Measurements from ENCODE around the gene KRT81. TPM values are rescaled to one million over a fixed set of nuclear protein-coding genes. Genes with fewer than 3 reads are reported as not detected.
"Not testable (repeated sequence)": the region's sequence is repeated elsewhere in the genome, so short reads cannot be mapped to it uniquely, and the experiment has no call there.

Gene KRT81
- total RNA-seq, 1 donor from 2014 or later = not detected

DNA sequence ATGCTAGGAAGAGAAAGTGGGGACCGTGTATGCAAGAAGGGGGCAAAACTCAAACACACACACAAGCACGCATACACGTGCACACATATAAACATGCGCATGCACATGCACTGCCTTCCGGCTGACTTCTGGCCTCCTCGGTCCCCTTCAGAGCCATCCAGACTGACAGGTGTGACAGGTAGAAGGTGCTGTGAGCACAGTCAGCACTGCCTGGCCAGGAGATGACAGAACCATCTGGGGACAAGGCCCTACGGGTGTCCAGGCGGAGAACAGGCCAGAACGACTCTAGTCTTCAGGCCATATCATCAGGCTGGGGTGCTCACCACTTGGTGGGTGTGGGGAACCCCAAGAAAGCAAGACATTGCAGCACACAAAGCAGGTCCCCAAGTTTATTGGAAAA is 22.6 kb upstream of the KRT81 start:
- intact Hi-C loops (cut with micrococcal nuclease) = no loop called here
- Mint-ChIP-seq H3K36me3 (ENCODE audit: low read depth) (no peaks in the 10 kb centered on the region), H3K27me3 (ENCODE audit: insufficient read depth) (peaks cover 35% of the 10 kb centered on the region), H3K4me3 (no peak overlapping the region), H3K9me3 (no peaks in the 10 kb centered on the region), H3K27ac (no peak overlapping the region), H3K4me1 (ENCODE audit: low read depth) (peaks cover under 1% of the 10 kb centered on the region)
- DNase-seq (ENCODE audit: low spot score) = no peak

DNA sequence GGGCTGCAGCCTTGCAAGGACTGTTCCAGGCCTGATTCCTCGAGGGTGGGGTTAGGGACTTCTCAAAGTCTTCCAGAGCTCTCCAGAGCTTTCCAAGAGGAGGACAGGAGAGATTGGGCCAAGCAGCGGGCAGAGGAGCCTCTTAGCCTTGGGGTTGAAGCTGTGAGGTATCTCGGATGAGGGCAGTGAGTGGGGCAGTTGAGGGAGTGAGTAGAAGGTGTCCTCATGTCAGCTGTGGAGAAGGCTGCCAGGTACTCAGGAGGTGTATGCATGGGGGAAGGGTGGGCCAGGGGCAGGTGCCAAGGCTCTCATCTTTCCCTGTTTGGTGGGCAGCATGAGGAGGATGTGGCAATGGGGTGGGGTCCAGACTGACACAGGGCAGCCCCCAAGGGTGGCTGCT is 22.1 kb upstream of the KRT81 start:
- no peak overlapping the region for H3K4me3 Mint-ChIP-seq
- DNase-seq (ENCODE audit: low spot score) = no peak
- H3K36me3 Mint-ChIP-seq (ENCODE audit: low read depth) = no peaks in the 10 kb centered on the region
- intact Hi-C loops (cut with micrococcal nuclease) = no loop called here
- H3K27ac Mint-ChIP-seq = no peak overlapping the region
- H3K9me3 Mint-ChIP-seq = no peaks in the 10 kb centered on the region
- H3K27me3 Mint-ChIP-seq (ENCODE audit: insufficient read depth) = peaks cover 40% of the 10 kb centered on the region
- H3K4me1 Mint-ChIP-seq (ENCODE audit: low read depth) = peaks cover 5% of the 10 kb centered on the region

- no peak overlapping the region for H3K4me3 Mint-ChIP-seq
- H3K27ac Mint-ChIP-seq = no peak overlapping the region
- no peak for DNase-seq (ENCODE audit: low spot score)
- H3K9me3 Mint-ChIP-seq = no peaks in the 10 kb centered on the region
- H3K27me3 Mint-ChIP-seq (ENCODE audit: insufficient read depth) = peaks cover 51% of the 10 kb centered on the region
- intact Hi-C loops (cut with micrococcal nuclease) = no loop called here
- H3K36me3 Mint-ChIP-seq (ENCODE audit: low read depth) = no peaks in the 10 kb centered on the region
- H3K4me1 Mint-ChIP-seq (ENCODE audit: low read depth) = peaks cover 5% of the 10 kb centered on the region
Observed at GRCh38 chr12:52312086-52312485, 20.8 kb upstream of the KRT81 start.

DNA sequence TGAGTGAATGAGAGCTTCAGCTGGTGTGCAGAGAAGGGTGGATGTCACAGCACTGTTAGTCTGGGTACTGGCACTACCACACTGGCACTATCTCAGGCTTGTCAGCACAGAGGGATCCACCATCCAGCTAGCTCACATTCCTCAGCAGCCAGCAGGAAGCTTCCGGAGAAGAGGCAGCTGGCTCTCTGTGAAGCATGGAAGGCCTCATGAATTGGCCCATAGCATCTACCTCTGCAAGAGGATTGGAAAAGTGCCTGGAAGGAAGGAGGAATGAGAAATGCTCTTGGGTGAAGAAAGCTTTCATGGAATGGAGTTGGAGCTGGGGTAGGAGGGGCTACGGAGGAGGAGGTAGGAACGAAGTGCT is 19.9 kb upstream of the KRT81 start:
- H3K9me3 Mint-ChIP-seq = no peaks in the 10 kb centered on the region
- intact Hi-C loops (cut with micrococcal nuclease) = no loop called here
- DNase-seq (ENCODE audit: low spot score) = no peak
- no peak overlapping the region for H3K27ac Mint-ChIP-seq
- H3K36me3 Mint-ChIP-seq (ENCODE audit: low read depth) = peaks cover 4% of the 10 kb centered on the region
- no peak overlapping the region for H3K4me3 Mint-ChIP-seq
- H3K4me1 Mint-ChIP-seq (ENCODE audit: low read depth) = peaks cover 5% of the 10 kb centered on the region
- peaks cover 56% of the 10 kb centered on the region for H3K27me3 Mint-ChIP-seq (ENCODE audit: insufficient read depth)

GRCh38 chr12:52310622-52311284 is 19.4 kb upstream of the KRT81 start:
- no peak for DNase-seq (ENCODE audit: low spot score)
- Mint-ChIP-seq H3K27ac (no peak overlapping the region), H3K36me3 (ENCODE audit: low read depth) (peaks cover 6% of the 10 kb centered on the region), H3K9me3 (no peaks in the 10 kb centered on the region), H3K27me3 (ENCODE audit: insufficient read depth) (peaks cover 58% of the 10 kb centered on the region), H3K4me1 (ENCODE audit: low read depth) (peaks cover 5% of the 10 kb centered on the region), H3K4me3 (no peak overlapping the region)
- intact Hi-C loops (cut with micrococcal nuclease) = no loop called here

- no peaks in the 10 kb centered on the region for H3K9me3 Mint-ChIP-seq
- H3K4me3 Mint-ChIP-seq = peak overlapping the region; percentile 3
- peaks cover 66% of the 10 kb centered on the region for H3K27me3 Mint-ChIP-seq (ENCODE audit: insufficient read depth)
- intact Hi-C loops (cut with micrococcal nuclease) = no loop called here
- no peak for DNase-seq (ENCODE audit: low spot score)
- H3K4me1 Mint-ChIP-seq (ENCODE audit: low read depth) = peaks cover 17% of the 10 kb centered on the region
- H3K27ac Mint-ChIP-seq = no peak overlapping the region
- H3K36me3 Mint-ChIP-seq (ENCODE audit: low read depth) = peaks cover 6% of the 10 kb centered on the region
Observed at GRCh38 chr12:52308806-52309425, 17.6 kb upstream of the KRT81 start.

DNA sequence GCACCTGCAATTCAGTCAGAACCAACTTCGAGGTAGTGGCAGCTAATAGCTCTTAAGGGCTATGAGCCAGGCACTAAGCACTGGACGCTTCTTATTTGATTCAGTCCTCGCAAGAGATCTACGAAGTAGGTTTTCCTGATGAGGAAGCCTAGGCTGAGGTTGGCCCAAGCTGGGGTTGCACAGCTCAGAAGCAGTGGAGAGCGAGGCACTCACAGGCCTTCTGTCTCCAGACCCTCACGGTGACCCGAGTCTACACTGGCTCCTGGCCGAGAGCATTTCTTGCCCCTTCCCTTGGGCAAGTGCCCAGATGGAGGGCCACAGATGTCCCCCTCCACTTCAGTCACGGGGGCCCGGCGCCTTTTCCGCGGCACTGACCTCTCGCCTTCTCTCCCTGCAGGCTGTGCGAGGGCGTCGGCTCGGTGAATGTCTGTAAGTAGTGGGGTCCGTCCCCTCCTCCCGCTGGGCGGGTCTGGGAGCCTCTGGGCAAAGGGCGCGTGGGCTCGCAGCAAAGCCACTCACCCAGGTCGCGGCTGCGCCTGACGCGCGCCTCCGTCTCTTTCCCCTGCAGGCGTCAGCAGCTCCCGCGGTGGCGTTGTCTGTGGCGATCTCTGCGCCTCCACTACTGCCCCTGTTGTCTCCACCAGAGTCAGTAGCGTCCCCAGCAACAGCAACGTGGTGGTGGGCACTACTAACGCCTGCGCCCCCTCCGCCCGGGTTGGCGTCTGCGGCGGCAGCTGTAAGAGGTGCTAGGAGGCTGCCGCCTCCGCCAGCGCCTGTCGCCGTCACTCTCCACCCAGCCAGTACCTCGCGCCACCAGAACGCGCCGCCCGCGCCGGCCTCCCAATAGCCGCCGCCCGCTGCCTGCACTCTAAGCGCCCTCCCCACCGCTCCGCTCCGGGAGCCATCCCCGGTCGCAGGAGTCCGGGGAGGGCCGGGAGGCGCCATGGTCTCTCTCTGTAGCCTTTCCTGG is 16.8 kb upstream of the KRT81 start:
- DNase-seq (ENCODE audit: low spot score) = peak; percentile 7
- Mint-ChIP-seq H3K27me3 (ENCODE audit: insufficient read depth) (peaks cover 66% of the 10 kb centered on the region), H3K9me3 (no peaks in the 10 kb centered on the region), H3K4me3 (peak overlapping the region; percentile 44), H3K4me1 (ENCODE audit: low read depth) (peaks cover 17% of the 10 kb centered on the region), H3K36me3 (ENCODE audit: low read depth) (peaks cover 6% of the 10 kb centered on the region), H3K27ac (no peak overlapping the region)
- intact Hi-C loops (cut with micrococcal nuclease) = no loop called here

- no peak for DNase-seq (ENCODE audit: low spot score)
- H3K27me3 Mint-ChIP-seq (ENCODE audit: insufficient read depth) = peaks cover 58% of the 10 kb centered on the region
Observed at GRCh38 chr12:52306731-52307130, 15.4 kb upstream of the KRT81 start.

GRCh38 chr12:52305921-52306705 is 14.8 kb upstream of the KRT81 start:
- Mint-ChIP-seq H3K27me3 (ENCODE audit: insufficient read depth) (peaks cover 52% of the 10 kb centered on the region), H3K4me3 (no peak overlapping the region), H3K36me3 (ENCODE audit: low read depth) (peaks cover 6% of the 10 kb centered on the region), H3K4me1 (ENCODE audit: low read depth) (peaks cover 17% of the 10 kb centered on the region), H3K9me3 (no peaks in the 10 kb centered on the region), H3K27ac (no peak overlapping the region)
- intact Hi-C loops (cut with micrococcal nuclease) = no loop called here
- no peak for DNase-seq (ENCODE audit: low spot score)

More at GRCh38 chr12:52306731-52307130, 15.4 kb upstream of the KRT81 start:
- Mint-ChIP-seq H3K27ac (no peak overlapping the region), H3K9me3 (no peaks in the 10 kb centered on the region), H3K4me3 (no peak overlapping the region), H3K36me3 (ENCODE audit: low read depth) (peaks cover 6% of the 10 kb centered on the region), H3K4me1 (ENCODE audit: low read depth) (peaks cover 17% of the 10 kb centered on the region)
- intact Hi-C loops (cut with micrococcal nuclease) = no loop called here

DNA sequence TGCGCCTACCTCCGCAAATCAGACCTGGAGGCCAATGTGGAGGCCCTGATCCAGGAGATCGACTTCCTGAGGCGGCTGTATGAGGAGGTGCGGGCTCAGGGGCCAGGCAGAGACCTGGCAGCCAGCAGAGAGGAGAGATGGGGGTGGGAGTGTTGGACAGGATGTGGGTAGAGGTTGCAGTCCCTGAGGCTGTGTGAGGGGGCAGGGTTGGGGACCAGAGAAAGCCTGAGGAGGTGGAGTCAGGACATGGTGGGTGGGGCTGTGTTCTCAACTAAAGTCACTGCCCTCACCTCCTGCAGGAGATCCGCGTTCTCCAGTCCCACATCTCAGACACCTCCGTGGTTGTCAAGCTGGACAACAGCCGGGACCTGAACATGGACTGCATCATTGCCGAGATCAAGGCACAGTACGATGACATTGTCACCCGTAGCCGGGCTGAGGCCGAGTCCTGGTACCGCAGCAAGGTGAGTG is 13.6 kb upstream of the KRT81 start:
- Mint-ChIP-seq H3K4me3 (peak overlapping the region; percentile 38), H3K27me3 (ENCODE audit: insufficient read depth) (peaks cover 46% of the 10 kb centered on the region), H3K4me1 (ENCODE audit: low read depth) (peaks cover 17% of the 10 kb centered on the region)
- H3K36me3 Mint-ChIP-seq (ENCODE audit: low read depth); DNase-seq (ENCODE audit: low spot score); intact Hi-C loops (cut with micrococcal nuclease); H3K9me3 Mint-ChIP-seq; H3K27ac Mint-ChIP-seq: not testable (repeated sequence)

DNA sequence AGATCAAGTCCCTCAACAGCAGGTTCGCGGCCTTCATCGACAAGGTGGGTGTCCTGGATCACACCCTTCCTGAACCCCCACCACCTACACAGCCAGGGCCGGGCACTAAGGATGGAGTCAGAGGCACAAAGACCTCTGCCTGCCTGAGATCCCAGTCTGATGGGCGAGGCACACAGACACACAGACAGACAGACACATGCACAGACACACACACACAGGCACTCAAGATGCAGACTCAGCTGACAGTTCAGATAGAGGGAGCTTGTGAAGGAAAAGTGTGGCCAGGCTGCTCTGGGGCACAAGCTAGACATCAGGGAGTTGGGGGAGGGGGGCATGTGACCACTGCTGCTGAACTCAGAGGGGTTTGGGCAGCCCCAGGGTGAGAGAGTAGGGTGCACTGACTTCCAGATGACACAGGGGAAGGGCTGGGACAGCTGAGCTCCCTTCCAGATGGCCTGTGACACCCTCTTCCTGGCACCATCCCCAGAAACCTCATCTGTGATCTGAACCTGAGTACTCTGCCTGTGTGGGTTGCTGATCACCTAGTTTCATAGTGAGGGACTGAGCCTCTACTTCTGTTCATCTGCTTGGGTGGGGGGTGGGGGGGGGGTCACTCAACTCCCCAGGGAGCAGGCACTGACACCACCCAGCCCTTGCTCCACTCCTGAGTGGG is 11.0 kb upstream of the KRT81 start:
- Mint-ChIP-seq H3K4me1 (ENCODE audit: low read depth) (peaks cover 12% of the 10 kb centered on the region), H3K27me3 (ENCODE audit: insufficient read depth) (peaks cover 40% of the 10 kb centered on the region)
- H3K4me3 Mint-ChIP-seq; H3K9me3 Mint-ChIP-seq; DNase-seq (ENCODE audit: low spot score); intact Hi-C loops (cut with micrococcal nuclease); H3K36me3 Mint-ChIP-seq (ENCODE audit: low read depth); H3K27ac Mint-ChIP-seq: not testable (repeated sequence)

DNA sequence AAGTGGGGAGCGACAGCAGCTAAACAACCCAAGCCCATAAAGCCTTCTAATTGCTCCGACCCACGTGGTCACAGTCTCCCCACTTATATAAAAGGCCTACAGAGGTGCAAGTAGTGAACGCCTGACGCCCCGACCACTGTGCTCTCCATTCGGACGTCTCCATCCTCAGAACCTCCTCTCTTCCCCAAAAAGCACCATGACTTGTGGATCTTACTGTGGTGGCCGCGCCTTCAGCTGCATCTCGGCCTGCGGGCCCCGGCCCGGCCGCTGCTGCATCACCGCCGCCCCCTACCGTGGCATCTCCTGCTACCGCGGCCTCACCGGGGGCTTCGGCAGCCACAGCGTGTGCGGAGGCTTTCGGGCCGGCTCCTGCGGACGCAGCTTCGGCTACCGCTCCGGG is 10.4 kb upstream of the KRT81 start:
- intact Hi-C loops (cut with micrococcal nuclease); H3K4me3 Mint-ChIP-seq; H3K9me3 Mint-ChIP-seq; DNase-seq (ENCODE audit: low spot score); H3K27ac Mint-ChIP-seq; H3K36me3 Mint-ChIP-seq (ENCODE audit: low read depth): not testable (repeated sequence)
- H3K27me3 Mint-ChIP-seq (ENCODE audit: insufficient read depth) = peaks cover 38% of the 10 kb centered on the region
- peaks cover 12% of the 10 kb centered on the region for H3K4me1 Mint-ChIP-seq (ENCODE audit: low read depth)
